Left forelimb (tissue), 1 donor: ENCODE measurements around the gene TADA3.
A peak's percentile ranks its signal among the peaks of the same experiment; 100 is the strongest.

Experiments
- DNase-seq: peaks from one replicate; pipeline ENCODE4 v3.0.0-alpha.2; 2018; ENCODE audit warnings: low spot score

TADA3 gene

DNA sequence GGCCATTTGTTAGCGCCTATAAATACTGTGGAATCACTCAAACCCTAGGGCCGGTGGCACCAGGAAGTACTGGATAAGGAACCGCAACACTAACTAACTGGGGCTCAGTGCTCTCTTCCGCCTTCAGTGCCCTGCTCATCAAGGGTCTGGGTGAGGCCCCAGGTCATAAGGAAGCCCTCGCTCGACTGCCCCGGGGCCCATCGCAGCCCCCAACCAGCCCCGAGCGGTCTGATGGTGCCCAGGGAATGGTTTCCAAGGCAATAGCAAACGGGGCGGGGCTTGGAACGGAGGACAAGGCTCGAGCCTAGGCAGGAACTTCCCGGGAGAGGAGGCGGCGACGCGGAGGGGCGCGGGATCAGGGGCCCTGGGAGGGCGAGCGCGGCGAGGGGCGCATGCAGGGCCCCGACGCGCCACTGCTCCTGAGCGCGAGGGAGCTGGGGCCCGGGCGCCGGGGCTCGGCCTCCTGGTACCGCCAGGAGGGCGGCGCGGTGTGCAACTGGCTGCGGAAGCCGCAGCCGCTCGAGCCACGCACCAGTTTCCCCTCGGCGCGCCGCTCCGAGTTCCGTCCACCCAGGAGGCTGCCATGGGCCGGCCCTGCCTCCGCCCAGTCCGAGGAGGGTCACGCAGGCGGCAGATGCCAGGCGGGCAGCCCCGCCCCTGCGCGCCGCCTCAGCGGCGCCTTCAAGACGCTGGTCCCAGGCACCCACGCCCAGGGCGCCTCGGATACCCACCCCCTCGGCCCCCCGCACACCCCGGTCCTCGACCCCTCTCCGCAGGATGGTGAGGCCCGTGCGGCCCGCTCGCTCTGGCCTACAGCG is 17.6 kb upstream of the TADA3 start, which contains the start of gene TTLL3:
TTLL3 (plus strand) TSS at position 648 of the 818 bp plus-strand sequence. CDS start 400 bp downstream, outside the sequence.
- DNase-seq = peak; percentile 86

GRCh38 chr3:9809239-9809614 is 17.0 kb upstream of the TADA3 start:
- no peak for DNase-seq

DNA sequence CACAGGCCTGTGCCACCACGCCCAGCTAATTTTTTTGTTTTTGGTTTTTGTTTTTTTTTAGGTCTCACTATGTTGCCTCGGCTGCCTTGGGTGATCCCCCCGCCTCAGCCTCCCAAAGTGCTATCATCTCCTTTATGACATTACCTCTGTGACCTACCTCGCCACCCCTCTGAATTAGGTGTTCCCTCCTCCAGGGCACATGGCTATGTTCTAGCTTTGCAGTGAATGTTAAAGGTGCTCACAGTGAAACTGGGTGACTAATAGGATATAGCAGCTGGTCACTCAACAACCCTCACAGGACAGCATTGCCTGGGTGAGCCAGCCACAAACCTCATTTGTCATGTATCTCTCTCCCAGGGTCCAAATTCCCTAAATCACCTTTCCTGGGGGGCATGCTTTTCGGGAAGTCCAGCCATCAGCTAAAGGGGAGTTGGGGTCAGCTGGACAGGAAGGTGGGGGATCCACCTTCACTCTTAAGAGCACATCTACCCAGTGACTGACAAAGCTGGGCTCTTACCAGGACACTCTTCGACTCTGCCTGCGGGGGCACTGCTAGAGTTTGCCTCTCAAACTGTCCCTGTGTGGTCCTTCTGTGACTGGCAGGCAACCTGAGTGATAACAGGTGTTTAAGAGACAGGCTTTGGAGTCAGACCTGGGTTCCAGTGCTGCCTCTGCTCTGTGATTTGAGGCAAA is 16.2 kb upstream of the TADA3 start:
- no peak for DNase-seq

- DNase-seq = no peak
Observed at GRCh38 chr3:9807981-9808344, 15.7 kb upstream of the TADA3 start.

- DNase-seq = no peak
Observed at GRCh38 chr3:9806688-9807589, 14.7 kb upstream of the TADA3 start.

DNA sequence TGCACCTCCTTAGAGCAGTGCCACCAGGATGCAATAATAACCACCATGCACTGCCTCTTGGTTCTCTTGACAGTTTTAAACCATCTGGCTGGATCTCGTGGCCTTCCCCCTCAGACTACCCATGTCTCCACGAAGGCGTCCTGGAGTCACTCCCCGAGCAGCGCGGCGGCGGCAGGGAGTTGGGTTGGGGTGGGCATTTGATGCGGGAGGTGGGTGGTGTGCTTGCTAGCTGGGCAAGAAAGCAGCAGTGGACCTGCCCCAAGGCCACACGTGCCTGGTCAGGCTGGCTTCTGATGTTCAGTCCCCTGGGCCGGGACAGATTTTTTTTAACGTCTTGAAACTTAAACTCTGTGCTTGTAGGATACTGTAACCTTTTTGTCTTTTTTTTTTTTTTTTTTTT is 13.9 kb upstream of the TADA3 start:
- no peak for DNase-seq

DNA sequence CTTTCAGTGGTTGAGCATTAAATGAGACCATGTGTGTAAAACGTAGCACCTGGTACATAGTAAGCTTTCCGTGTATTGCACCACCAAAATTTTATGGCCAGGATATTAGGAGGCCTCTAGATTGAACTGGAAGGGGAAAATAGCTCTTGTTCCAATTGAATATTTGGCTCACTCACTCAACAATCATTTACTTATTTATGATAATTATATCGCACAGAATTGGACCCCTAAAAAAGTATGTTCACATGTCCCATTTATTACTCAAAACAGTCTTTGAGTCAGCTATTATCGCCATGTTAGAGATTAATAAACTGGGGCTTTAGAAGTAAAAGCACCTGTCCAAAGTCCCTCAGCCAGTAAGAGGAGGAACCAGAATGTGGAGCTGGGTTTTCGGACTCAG is 12.7 kb upstream of the TADA3 start:
- DNase-seq = no peak

- no peak for DNase-seq
Observed at GRCh38 chr3:9803494-9803893, 11.2 kb upstream of the TADA3 start.

DNA sequence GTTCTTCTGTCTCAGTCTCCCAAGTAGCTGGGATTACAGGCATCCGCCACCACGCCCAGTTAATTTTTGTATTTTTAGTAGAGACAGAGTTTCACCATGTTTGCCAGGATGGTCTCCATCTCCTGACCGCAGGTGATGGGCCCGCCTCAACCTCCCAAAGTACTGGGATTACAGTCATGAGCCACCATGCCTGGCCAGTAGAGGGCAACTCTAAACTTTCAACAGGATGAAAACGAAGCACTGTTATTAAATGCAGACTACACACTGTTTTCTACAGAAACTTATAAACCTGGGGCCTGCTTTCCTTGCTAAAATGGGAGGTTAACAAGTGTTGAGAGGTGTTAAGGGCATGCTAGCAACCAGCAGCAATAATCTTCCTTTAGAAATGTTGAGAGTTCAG is 8.3 kb upstream of the TADA3 start:
- no peak for DNase-seq

- no peak for DNase-seq
Observed at GRCh38 chr3:9797196-9797945, 5.1 kb upstream of the TADA3 start.

DNA sequence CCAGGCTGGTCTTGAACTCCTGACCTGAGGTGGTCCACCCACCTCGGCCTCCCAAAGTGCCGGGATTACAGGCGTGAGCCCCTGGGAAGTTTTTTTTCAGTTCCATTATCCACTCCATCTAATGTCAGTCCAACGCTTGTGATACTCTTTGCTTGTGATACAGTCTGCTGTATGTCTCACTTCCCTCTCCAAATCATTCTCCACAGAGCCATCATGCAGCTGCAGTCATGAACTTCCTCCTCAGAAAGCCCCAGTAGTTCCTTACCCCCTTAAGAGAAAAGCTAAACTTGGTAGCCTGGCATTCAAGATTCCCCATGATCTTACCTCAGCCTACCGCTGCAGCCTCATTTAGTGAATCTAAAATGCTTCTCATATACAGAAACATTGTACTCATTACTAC is 2.9 kb upstream of the TADA3 start:
- no peak for DNase-seq

- no peak for DNase-seq
Observed at GRCh38 chr3:9794400-9794799, 2.1 kb upstream of the TADA3 start.

DNA sequence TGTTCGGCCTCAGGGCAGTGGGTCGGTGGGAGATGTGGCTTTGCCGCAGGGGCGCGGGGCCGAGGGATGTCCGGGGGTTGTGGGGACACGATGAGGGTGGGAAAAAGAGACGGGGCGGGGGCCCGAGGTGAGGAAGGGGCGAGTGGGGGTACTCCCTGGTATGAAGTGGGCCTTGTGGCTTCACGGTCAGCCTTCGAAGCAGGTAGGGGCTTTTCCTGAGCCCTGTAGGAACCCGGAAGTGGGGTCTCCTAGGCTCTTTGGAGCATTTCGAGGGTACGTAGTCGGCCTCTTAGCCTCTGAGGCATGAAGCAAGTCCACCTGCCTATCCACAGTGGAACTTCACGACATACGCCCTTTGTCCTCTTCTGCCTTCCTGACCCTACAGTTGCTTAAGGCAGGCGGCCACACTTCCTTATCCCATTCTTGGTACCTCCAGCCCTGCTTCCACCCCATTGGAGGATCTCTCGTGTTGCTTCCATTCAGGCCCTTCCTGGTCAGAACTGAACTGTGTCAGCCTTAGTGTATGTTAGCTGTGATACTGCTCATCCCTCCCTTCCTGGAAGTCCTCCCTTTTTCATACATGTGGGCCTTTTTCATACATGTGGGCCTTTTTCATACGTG is 998 bp upstream of the TADA3 start:
- DNase-seq = no peak

DNA sequence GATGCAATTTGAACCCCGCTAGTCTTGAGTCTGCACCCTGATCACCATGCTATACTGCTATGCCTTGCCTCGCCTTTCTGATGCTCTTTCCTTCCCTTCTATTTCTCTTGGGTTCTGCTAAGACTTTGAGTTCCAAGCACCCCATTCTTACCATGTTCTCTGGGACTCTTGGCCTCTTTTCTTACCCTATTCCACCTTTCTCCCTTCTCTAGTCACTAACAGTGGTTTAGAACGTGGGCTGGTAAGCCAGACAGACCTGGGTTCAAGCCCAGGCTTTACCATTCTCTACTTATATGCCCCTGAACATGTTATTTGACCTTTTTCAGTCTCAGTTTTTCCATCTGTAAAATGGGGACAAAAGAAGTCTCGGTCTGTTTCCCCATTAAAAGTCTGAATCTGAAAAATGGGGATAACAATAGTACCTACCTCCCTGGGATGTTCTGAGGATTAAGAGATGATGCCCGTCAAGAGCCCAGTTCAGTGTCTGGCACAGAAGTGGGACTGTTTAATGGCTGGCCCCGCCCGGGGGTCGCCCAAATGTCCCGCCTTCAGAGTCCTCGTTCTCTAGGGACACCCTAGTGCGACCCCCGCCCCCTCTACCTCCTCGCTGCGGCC is 376 bp downstream of the TADA3 start:
- DNase-seq = no peak

DNA sequence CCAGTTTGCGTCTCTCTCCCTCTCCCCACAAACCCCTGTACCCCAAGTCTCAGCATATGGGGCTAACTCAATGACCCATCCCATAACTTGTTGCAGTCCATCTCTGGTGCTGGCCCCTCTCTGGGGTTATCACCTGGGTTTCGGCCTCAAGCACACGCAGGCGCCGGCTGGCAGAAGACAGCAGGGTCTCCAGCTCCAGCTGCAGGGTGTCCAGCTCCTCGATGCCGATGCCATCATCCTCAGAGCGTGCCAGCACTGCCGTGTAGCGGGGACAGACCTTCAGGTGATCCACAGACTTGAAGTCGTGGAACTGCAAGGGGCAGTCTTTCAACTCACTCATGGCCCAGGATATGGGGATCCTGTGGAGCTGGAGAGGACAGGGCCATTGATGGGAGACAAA is 1.1 kb downstream of the TADA3 start:
- no peak for DNase-seq

- no peak for DNase-seq
Observed at GRCh38 chr3:9787714-9788113, 4.6 kb downstream of the TADA3 start.

- no peak for DNase-seq
Observed at GRCh38 chr3:9786825-9787669, 5.2 kb downstream of the TADA3 start.

GRCh38 chr3:9786209-9786739 is 6.0 kb downstream of the TADA3 start:
- no peak for DNase-seq

DNA sequence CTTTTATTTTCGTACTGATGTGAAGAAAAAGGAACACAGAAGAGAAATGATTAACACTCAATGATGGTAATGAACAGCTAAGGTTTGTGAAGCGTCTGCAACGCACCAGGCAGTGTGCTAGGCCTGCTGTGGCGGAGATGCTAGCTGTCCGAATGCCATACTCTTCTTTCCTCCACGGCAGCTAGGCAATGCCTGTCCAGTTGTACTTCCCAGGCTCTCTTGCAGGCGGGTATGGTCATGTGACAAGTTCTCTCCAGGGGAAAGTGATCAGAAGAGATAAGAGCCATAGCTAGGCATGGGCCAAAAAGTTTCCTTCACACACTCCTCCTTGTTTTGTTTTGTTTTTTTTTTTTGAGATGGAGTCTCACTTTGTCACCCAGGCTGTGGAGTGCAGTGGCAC is 6.7 kb downstream of the TADA3 start:
- DNase-seq = no peak

DNA sequence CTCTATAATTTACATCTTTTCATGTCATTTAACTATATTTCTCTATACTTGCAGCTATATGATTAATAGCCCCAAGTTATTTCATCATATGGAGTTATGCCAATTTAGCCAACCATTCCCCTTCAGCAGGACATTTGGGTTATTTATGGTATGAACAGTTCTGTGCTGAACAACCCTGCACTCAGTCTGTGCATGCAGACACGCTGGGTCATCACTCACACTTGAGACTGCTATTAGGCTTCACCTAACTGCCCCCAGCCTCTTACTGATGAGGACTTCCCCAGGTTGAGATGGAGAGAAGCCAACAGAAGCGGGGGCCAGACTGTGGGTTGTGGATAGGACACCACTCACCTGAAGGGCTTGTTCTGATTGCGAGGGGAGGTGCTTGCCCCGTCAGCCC is 7.3 kb downstream of the TADA3 start:
- DNase-seq = no peak
